GM18909 (cell line): ENCODE data around the gene CPNE2.
"Not testable (repeated sequence)": the region's sequence is repeated elsewhere in the genome, so short reads cannot be mapped to it uniquely, and the experiment has no call there.

ENCODE experiments used
- ATAC-seq: cut with Tn5 transposase; IDR thresholded peaks from one replicate; pipeline ENCODE4 v1.9.1; 2021; ENCODE audit warnings: mild to moderate bottlenecking; ENCODE audit not compliant: unreplicated experiment, poor library complexity

CPNE2 gene

DNA sequence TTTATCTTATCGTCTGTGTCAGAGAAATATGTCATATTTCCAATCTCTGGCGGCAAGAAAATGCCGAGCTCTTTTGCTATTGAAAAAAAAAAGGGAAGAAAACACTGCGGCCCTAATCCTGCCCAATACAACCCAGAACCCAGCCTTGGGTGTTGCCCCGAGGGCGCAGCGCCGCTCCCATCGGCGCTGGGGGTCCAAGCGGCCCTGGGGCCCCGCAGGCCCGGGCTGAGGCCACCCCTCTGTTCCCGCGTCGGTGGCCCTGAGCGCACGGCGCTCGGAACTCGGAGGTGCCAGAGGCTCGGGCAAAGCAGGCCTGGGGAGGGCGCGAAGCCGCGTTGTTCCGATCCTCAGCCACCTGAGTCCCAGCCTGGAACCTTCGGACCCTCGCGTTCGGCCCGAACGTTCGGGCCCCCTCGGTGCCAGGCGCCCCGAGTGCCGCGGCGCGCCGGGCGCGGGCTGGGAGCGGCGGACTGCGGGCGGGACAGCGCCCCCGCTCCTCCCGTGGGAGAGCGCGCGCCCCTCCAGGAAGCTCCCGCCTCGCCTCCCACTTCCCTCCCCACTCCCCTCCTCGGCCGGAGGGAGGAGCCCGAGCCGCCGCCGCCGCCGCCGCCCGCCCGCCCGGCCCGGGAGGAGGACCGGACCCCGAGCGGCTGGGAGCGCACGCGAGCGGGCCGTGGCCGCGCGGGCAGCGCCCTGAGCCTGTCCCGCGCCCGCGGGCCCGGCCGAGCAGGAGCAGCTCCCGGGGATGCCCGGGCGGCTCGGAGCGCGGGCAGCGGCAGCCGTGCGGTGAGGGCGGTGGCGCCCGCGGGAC lies at the start of gene CPNE2:
CPNE2 (plus strand) TSS at position 609 of the 811 bp plus-strand sequence. CDS start 18,160 bp downstream, outside the sequence.
- peak; percentile 51 for ATAC-seq

DNA sequence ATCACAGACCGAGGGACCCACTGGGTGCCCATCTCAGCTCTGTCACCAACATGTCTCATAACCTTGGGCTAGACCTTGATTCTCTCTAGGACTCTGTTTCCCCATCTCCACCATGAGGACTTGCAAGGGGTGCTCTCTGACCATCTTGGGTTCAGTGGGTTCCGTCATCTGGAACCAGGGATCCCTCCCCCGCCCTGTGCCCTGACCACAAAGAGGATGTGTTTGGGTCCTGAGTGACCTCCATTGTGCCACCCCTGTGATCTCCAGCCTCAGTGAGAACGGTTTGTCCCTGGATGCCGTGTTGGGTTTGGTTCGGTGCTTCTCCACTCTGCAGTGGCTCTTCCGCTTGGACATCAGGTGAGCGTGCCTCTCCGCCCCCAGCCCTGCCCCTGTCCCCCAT lies 49.1 kb upstream of the CPNE2 start:
- ATAC-seq = no peak

DNA sequence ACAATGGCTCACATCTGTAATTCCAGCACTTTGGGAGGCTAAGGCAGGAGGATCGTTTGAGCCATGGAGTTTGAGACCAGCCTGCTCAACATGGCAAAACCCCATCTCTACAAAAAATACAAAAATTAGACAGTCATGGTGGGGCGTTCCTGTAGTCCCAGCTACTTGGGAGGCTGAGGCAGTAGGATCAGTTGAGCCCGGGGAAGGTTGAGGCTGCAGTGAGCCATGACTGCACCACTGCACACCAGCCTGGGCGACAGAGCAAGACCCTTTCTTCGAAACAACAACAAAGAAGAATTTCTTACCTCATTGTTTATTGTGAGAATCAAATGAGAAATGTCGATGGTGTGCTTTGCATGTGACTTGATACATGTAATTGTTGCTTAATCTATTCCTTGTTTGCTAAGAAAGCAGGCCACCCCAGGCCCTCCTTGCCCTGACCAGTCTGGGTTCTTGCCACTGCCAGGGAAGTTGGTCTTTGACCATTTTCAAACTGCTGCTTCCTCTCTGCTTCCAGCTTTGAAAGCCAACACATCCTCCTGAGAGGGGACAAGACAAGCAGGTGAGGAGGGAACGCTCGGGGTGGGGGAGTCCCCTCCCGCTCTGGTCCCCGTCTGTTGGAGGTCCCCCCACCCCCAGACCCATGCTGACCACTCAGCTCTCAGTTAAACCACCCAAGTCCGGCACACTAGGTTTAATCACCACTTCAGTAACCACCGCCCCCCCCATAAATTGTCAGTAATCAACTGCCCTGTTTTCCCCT lies 47.3 kb upstream of the CPNE2 start:
- ATAC-seq = no peak

DNA sequence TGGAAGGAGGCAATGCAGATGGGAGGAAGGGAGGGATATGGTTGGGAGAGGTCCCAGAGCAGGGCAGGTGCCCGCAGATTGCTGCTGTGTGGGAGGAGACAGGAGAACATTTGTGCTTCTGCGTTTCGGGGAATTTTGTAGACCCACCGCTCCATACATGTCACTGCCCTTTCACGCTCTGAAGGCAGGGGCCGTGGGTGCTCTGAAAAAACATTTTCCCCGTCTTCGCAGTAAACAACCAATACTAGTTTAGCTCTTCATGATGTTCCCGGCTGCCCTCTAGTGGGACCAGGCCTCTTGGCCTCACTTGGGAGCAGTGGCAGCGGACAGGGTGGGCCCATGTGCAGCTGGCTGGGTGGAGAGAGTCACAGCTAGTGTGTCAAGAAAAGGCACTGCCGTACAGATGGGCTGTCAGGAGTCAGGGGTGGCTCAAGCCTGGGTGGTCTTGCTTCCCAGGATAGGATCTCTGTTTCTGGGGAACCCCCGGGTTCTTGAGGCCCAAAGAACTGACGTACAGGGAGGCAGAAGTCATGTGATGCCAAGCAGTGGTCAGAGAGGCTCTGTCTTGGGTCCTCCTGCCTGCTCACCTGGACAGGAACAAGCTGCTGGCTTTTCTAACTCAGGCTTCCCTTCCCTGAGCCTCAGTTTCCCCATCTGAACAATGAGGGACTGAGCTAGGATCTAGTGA lies 46.5 kb upstream of the CPNE2 start:
- no peak for ATAC-seq

DNA sequence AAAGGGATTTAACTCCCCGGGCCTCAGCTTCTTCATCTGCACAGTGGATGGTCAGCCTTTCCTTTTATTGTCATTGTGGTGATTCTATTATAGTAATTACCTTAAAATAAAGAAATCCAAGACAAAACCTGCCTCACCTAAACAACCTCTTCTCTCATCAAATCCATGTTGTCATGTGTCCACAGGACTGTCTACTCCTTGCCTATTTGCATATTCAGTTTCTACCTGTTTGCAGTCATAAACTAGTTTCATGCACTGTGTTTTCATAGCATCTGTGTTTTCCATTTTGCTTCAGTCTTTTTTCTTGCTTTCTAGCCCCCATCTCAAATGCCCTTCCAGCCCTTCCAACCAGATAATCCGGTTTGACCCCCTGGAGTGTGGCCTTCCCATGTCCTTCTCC lies 44.3 kb upstream of the CPNE2 start:
- ATAC-seq = no peak

DNA sequence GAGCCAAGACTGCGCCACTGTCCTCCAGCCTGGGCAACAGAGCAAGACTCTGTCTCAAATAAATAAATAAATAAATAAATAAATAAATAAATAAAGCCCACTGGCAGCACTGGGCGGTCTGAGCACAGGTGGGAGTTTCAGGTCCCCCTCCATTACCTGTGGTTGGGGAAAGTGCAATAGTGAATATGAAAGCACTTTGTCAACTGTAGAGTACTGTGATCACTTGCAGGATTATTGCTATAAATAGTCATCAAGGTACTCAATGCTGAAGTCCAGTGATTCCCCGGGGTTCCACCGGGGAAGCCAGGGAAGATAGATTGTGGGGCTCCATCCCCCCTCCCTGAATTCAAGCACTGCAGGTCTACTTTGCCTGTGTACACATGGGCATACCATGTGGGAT lies 42.7 kb upstream of the CPNE2 start:
- ATAC-seq = peak; percentile 45

DNA sequence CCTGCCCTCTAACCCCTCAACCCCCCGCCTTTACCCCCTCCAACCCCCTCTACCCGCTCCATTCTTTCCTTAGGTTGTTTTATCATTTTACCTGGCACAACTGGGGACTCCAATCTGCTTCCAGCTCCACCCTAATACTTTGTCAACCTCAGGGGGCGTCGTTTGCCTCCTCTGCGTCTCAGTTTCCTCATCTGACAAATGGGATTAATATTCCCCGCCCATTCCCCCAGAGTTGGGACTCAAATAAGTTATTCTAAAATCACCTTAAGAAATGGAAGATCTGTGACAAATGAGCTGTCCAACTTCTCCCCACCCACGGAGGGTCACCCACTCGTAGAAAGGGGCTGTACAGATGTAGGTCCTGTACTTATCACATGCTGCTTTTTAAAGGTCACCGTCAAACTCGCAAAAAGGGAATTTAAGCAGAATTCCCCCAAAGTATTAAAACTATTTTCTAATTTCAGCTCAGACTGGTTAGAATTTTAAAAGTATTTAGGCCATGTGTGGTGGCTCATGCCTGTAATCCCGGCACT lies 40.6 kb upstream of the CPNE2 start:
- no peak for ATAC-seq

DNA sequence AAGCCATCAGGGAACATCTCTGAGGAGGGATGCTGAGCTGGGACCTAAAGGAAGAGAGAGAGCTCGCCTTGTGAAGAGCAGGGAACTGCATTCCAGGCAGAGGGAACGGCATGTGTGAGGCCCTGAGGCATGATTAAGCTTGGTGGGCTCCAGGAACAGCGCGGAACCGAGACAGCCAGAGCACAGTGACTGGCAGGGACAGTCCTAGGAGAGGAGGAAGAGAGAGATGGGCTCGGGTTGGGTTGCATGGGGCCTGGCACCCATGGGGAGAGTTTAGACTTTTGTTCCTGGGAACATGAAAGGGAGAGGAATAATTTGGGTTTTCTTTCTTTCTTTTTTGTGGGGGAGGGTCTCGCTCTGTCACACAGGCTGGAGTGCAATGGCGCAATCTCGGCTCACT lies 39.2 kb upstream of the CPNE2 start:
- ATAC-seq = no peak

DNA sequence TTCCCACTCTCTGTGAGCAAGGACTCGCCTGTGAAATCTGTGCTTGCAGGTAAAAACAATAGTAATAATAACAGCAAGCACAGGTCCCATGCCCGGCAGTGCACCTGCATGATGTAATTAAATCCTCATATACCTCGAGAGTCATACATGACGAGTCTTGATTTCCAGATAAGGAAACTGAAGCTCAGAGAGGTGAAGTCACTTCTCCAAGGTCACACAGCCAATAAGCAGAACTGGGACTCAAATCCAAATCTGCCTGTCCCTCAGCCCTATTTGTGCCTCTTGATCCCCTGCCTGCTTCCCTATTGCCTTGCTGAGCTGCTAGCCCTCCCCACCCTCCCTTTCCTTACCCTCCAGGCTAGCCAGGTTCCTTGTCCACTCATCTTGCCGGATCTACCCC lies 38.0 kb upstream of the CPNE2 start:
- ATAC-seq = no peak

DNA sequence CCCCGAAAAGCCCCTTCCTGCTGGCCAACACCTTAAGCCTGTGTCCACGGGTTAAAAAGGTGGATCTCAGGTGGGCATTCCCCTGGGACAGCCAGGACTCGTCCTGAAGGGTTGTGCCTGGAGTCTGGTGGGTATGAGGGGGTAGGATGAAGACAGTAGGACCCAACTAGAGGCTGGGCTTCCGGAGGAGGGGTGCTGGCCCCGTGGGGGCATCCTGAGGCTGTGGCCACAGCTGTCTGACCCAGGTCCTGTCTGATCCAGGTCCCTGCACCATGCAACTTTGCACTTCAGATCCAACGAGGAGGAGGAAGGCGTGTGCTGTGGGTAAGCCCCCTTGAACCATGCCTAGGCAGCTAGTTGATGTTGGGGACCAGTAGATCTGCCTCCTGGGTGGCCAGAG lies 37.6 kb upstream of the CPNE2 start:
- ATAC-seq = no peak

DNA sequence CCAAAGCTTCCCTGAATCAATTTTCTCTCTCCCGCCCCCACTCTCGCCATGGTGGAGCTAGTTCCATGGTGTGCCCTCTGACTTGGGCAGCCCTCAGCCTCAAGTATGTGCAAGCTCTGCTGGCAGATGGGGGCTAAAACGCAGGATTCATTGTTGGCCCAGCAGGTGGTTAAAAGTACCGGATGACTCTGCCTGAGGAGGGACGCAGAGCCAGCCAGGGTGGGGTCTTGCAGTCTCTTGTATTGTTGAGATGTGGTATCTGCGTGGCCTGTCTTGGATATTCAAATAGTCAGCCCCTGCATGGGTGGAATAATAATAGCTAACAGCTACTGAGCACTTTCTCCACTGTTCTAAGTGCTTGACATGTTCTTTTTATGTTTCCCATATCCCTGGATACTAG lies 36.7 kb upstream of the CPNE2 start:
- ATAC-seq = no peak

DNA sequence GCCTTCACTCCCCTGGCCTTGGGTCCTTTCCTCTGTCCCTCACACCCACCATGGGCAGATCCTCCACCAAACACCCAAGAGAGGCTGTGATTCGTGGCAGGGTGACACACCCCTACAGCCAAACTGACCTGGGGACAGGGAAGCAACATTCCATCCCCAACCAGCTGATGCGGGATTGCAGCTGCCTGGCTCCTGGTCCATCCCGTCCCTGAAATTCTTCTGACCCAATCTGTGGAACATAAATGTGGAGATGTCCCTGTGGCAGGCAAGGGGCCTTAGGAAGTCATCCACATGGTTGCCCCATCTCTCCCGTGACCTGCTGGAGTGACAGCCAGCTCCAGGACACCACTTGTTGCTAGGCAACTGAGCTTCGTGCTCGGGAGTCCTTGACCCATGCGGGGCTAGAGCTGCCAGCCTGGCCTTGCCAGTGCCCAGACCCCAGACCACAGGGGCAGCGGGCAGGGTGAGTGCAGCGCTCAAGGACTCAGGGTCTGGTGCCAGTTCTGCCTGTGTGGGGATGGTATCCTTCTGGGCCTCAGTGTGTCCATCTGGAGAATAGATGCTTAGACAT lies 34.0 kb upstream of the CPNE2 start:
- ATAC-seq = no peak

DNA sequence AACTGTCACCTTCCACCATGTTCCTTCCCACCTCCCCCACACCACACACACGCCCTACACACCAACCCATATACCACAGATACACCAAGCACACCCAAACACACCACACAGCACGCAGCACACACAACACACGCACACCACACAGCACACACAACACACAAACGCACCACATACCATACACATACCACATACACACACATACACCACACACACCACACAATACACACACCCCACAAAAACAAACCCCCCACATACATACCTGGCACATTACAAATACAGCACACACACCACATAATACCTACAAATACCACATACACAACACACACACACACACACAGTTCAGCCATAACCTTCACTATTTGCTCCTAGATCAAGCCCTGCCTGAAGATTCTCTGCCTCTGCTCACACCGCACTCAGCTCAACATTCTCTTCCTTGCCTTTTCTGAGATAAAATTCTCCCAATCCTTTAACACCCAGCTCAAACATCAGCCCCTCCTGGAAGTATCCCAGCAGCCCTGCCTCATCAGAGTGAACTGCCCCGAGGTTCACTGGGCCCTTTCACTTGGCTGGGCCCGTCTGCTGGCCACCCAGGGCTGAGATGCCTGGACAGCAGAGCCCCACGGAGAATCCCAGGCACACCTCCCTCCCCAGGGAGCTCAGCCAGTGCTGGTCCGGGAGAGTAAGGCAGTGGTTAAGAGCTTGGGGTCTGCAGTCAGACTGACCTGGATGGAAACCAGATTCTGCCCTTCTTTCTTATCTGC lies 31.9 kb upstream of the CPNE2 start:
- ATAC-seq = no peak

DNA sequence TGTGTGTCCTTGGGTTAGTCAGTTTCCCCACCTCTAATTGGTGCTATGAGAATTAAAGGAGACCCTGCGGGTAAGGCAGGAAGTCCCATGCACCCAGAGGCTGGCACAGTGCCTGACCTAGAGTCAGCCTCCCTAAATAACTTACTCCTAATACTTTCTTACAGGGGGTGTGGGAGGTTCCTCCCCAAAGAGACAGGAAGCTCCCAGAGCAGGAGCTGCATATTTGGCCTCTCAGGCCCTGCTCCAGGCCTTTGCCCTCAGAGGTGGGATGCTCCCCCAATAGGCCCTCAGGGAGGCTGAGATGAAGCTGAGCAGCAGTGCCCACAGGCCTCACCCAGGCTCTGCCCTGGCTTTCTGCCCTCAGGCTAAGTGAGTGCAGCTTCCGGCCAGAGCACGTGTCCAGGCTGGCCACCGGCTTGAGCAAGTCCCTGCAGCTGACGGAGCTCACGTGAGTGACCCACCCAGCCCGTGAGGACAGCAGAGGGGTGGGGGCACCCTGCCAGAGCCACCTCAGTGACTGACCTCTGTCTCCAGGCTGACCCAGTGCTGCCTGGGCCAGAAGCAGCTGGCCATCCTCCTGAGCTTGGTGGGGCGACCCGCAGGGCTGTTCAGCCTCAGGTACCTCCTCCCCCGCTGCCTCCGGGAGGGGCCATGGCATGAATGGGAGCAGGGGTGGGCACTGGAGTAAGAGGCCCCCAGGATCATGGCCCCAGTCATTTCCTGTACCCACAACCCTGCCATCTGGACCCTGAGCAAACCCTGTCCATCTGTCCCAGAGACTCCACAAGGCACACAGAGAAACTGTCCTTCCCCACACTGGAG lies 31.1 kb upstream of the CPNE2 start:
- ATAC-seq = no peak

DNA sequence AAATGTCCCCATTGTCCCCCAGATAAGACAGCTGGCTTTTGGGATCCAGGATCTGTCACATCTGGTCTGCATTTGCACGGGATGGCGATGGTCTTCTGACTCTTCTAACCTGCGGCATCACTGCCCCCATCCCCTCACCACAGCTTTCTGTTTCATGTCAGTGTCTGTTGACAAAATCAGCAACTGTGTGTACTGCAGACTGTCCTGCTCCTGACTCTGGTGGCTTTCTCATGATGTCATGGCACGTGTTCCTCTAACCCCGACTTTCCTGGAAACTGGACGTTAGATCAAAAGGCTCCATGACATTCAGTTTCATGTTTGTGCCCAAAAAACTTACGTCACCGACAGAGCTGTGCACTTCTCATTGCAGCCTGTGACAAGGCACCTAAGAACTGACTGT lies 30.1 kb upstream of the CPNE2 start:
- ATAC-seq = no peak

DNA sequence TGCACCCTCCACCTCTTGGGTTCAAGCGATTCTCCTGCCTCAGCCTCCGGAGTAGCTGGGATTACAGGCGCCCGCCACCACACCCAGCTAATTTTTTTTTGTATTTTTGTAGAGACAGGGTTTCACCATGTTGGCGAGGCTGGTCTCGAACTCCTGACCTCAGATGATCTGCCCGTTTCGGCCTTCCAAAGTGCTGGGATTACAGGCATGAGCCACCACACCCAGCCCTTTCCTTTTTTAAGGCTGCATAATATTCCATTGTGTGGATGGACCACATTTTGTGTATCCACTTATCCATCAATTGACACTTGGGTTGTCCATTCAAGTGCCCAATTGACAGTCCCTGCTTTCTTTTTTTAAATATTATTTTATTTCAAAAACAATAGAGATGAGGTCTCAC lies 29.2 kb upstream of the CPNE2 start:
- ATAC-seq = not testable (repeated sequence)

DNA sequence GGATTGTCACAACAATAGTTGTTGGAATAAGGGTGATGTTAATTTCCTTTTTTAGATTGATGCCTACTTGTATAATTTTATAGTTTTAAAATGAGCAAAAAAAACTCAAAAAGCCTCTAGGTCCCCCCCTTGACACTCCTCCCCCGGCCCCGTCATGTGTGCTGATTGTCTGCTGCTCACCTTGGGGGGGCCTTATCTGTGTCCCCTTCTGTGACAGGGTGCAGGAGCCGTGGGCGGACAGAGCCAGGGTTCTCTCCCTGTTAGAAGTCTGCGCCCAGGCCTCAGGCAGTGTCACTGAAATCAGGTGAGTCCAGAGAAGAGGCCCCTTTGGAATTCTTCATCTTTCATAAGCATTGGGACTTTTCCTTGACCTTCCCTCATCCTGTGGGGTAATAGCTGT lies 27.4 kb upstream of the CPNE2 start:
- ATAC-seq = no peak

DNA sequence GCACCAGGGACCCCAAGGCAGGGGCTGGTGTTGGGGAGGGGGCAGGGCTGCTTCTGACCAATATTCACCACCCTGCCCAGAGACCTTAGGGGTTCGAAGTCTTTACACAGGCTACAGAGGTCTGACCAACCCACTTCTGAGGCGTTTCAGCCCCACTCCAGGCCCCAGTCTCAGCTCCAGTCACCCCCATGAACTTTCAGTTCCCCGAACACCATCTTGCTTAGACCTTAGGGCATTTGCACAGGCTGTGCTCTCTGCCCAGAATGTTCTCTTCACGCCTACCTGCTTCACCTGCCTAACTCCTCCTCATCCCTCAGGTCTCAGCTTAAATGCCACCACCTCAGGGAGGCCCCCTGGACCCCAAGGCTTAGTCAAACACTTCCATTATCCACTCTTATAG lies 25.8 kb upstream of the CPNE2 start:
- ATAC-seq = no peak

DNA sequence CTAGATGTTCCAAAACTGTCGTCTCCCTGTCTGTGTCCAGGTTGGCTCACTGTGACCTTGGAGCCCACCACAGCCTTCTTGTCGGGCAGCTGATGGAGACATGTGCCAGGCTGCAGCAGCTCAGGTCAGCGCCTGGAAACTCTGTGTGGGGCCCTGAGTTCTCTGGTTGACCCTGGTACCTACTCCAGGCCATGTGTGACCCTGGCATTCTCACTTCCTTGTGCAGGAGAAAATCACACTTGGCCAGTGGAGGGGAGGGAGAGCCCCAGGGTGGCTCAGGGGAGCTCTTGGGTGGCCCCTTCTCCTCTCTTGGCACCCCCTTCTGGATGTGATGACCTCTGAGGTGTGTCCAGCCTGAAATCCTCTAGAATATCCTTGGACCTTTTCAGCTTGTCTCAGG lies 25.0 kb upstream of the CPNE2 start:
- ATAC-seq = no peak
